K562 (cell line): ENCODE measurements around the gene ANKRD12.

Source experiments
- CBX3 ChIP-seq, 2 experiments: IDR thresholded peaks; 1 replicate in 1 of 2; 2 replicates in 1 of 2; pipeline ENCODE4 v1.6.1; 2012; ENCODE audit warnings: inconsistent platforms in 2 of 2, low read length in 2 of 2, borderline replicate concordance in 1 of 2, control low read depth in 1 of 2
- TF ChIP-seq, protein P1 (sequence below): sonication (generic); formaldehyde crosslinking; IDR thresholded peaks from 2 replicates; pipeline ENCODE4 v1.8.1; 2023; ENCODE audit warnings: mild to moderate bottlenecking, missing genetic modification reagents
- TF ChIP-seq, protein P2 (sequence below), 3 experiments: IDR thresholded peaks in 2 of 3; conservative IDR thresholded peaks in 1 of 3; 2 replicates each; pipeline ENCODE4 v1.5.1; 2011 to 2012; ENCODE audit warnings: low read length in 3 of 3, mild to moderate bottlenecking in 3 of 3, control low read depth in 2 of 3, improper control_type of control experiment in 1 of 3, inconsistent platforms in 1 of 3, low read depth in 1 of 3, mixed read lengths in 1 of 3, moderate library complexity in 1 of 3; ENCODE audit not compliant: insufficient read depth in 2 of 3
- TF ChIP-seq, protein P3 (sequence below): fragments of 450-650 bp; formaldehyde crosslinking; IDR thresholded peaks from 2 replicates; pipeline ENCODE4 v1.4.0; 2020; ENCODE audit warnings: mild to moderate bottlenecking, moderate library complexity

DNA sequence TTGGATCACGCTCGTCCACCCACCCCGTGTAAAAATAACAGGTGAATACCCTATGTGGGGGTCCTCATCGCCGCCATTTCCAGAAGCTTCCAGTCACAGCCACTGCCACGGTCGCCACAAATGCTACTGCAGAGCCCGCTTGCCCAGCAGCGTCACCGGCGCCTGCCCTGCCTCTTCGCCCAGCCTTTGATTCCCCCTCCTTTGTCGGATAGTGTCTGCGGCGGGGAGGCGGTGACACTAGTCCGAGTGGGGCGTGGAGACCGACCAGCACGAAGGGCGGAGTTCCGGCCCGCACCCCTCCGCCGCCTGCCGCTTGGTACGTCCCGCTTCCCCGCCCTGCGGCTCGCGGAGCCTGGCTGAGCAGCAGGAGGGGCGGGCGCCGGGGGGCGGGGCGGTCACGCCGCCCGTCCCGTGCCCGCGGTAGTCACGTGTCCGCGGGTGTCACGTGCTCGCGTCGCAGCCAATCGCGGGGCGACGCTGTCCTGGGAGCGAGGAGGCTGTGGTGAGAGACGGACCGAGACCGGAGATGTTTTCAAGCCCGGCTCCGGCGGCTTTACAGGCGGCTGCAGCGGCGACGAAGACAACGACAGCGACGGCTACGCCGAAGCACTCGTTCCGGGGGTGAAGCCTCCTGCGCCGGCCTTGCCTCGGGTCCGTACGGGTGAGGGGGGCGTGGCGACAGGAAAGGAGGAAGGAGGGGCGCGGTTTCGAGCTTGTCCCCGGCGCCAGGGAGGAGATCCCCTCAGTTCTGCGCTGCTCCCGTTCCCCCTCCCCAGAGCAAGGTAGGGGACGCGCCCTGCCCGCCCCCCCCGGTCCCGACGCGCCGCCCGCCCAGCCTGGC lies at the start of gene ANKRD12:
- TF ChIP-seq, protein P1, sequence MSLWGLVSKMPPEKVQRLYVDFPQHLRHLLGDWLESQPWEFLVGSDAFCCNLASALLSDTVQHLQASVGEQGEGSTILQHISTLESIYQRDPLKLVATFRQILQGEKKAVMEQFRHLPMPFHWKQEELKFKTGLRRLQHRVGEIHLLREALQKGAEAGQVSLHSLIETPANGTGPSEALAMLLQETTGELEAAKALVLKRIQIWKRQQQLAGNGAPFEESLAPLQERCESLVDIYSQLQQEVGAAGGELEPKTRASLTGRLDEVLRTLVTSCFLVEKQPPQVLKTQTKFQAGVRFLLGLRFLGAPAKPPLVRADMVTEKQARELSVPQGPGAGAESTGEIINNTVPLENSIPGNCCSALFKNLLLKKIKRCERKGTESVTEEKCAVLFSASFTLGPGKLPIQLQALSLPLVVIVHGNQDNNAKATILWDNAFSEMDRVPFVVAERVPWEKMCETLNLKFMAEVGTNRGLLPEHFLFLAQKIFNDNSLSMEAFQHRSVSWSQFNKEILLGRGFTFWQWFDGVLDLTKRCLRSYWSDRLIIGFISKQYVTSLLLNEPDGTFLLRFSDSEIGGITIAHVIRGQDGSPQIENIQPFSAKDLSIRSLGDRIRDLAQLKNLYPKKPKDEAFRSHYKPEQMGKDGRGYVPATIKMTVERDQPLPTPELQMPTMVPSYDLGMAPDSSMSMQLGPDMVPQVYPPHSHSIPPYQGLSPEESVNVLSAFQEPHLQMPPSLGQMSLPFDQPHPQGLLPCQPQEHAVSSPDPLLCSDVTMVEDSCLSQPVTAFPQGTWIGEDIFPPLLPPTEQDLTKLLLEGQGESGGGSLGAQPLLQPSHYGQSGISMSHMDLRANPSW (CRISPR knock-in tag) = no peak
- TF ChIP-seq, protein P2, sequence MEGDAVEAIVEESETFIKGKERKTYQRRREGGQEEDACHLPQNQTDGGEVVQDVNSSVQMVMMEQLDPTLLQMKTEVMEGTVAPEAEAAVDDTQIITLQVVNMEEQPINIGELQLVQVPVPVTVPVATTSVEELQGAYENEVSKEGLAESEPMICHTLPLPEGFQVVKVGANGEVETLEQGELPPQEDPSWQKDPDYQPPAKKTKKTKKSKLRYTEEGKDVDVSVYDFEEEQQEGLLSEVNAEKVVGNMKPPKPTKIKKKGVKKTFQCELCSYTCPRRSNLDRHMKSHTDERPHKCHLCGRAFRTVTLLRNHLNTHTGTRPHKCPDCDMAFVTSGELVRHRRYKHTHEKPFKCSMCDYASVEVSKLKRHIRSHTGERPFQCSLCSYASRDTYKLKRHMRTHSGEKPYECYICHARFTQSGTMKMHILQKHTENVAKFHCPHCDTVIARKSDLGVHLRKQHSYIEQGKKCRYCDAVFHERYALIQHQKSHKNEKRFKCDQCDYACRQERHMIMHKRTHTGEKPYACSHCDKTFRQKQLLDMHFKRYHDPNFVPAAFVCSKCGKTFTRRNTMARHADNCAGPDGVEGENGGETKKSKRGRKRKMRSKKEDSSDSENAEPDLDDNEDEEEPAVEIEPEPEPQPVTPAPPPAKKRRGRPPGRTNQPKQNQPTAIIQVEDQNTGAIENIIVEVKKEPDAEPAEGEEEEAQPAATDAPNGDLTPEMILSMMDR (IDR thresholded peaks at IDR 0.05 in 2 of 3, conservative IDR thresholded peaks at IDR 0.05 in 1 of 3; ENCODE audit: insufficient read depth in 2 of 3, low read depth in 1 of 3, low read length in 3 of 3) = no peak
- no peak for TF ChIP-seq CBX3 (IDR thresholded peaks at IDR 0.05; ENCODE audit: borderline replicate concordance in 1 of 2, low read length in 2 of 2)
- TF ChIP-seq, protein P3, sequence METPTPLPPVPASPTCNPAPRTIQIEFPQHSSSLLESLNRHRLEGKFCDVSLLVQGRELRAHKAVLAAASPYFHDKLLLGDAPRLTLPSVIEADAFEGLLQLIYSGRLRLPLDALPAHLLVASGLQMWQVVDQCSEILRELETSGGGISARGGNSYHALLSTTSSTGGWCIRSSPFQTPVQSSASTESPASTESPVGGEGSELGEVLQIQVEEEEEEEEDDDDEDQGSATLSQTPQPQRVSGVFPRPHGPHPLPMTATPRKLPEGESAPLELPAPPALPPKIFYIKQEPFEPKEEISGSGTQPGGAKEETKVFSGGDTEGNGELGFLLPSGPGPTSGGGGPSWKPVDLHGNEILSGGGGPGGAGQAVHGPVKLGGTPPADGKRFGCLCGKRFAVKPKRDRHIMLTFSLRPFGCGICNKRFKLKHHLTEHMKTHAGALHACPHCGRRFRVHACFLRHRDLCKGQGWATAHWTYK (CRISPR knock-in tag) = 0 out of 2 replicates have a peak, but pooled peaks have one; percentile 52
